Activated T-helper 1 cell treated with anti-CD3 and anti-CD28 coated beads, Interleukin-2, amount 50 U/mL, for 16 hours (primary cell): Measurements from ENCODE around the gene DAO.
"Not testable (repeated sequence)": the region's sequence is repeated elsewhere in the genome, so short reads cannot be mapped to it uniquely, and the experiment has no call there.

Source experiments
- DNase-seq, 2 donors: peaks; one replicate each; pipeline ENCODE4 v3.0.0-alpha.2; 2020; ENCODE audit warnings: low read depth in 1 of 2, low spot score in 1 of 2

Gene DAO

GRCh38 chr12:108879615-108880254 lies at the start of gene DAO:
Gene DAO, plus strand, starts transcription at chr12:108880092. Its CDS starts 4,915 bp downstream, at chr12:108885007.
- no peak for DNase-seq

GRCh38 chr12:108831309-108831991 lies 48.4 kb upstream of the DAO start:
- no peak for DNase-seq

GRCh38 chr12:108832208-108832607 lies 47.7 kb upstream of the DAO start:
- DNase-seq: no peak

- no peak for DNase-seq
Observed at GRCh38 chr12:108832730-108833354, 47.0 kb upstream of the DAO start.

DNA sequence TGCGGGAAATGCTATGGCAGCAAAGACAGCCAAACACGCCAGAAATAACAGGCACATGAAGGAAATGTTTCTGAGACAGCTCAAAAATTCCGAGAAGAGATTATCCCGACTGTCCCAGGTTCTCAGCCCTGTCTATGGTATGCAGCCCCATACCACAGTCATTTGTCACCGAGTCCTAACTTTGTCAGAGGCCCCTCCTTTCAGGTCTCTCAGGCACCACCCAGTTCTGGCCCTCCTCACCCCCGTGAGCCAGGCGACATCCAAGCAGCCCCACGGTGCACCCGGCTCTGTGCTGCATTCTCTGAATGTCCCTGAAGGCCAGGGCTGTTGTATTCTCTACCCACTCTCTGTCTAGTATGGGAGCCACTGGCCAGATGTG lies 46.5 kb upstream of the DAO start:
- no peak for DNase-seq

- DNase-seq: no peak
Observed at GRCh38 chr12:108833757-108834472, 46.0 kb upstream of the DAO start.

- no peak for DNase-seq
Observed at GRCh38 chr12:108835860-108836634, 43.8 kb upstream of the DAO start.

DNA sequence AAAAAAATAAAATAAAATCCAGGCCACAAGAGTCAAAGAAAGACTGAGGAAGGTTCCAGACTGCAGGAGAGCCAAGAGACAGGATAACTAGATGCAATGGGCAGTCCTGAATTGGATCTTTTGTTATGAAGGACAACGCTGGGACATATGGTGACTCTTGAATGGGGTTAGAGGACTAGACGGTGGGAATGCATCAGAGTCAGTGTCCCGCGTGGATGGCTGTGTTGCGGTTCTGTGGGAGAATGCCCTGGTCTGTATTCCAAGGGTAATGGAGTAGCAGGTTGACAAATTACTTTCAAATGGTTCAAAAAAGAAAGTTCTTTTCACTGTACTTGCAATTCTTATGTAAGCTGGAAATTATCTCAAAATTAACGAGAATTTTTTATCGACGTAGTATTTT lies 42.7 kb upstream of the DAO start:
- no peak for DNase-seq

GRCh38 chr12:108837680-108838079 lies 42.2 kb upstream of the DAO start:
- no peak for DNase-seq

GRCh38 chr12:108838194-108839017 lies 41.5 kb upstream of the DAO start:
- peak; percentile 38 to 41 for DNase-seq

GRCh38 chr12:108839018-108839889 lies 40.6 kb upstream of the DAO start:
- no peak for DNase-seq

DNA sequence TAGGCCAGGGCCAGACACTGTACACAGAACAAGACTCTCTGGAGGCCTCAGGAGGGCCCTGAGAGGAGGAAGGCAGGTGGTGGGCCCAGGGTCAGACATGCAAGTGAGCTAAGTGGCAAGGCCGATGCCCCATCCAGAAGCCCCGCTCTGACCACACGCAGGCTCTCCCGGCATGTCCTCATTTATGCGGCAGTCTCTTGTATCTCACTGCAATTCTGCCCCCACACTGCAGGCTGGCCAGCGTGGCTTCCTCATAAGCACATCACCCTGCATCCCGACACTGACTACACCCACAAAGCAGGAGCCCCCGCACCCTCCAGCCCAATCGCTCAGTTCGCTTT lies 40.0 kb upstream of the DAO start:
- DNase-seq: no peak

DNA sequence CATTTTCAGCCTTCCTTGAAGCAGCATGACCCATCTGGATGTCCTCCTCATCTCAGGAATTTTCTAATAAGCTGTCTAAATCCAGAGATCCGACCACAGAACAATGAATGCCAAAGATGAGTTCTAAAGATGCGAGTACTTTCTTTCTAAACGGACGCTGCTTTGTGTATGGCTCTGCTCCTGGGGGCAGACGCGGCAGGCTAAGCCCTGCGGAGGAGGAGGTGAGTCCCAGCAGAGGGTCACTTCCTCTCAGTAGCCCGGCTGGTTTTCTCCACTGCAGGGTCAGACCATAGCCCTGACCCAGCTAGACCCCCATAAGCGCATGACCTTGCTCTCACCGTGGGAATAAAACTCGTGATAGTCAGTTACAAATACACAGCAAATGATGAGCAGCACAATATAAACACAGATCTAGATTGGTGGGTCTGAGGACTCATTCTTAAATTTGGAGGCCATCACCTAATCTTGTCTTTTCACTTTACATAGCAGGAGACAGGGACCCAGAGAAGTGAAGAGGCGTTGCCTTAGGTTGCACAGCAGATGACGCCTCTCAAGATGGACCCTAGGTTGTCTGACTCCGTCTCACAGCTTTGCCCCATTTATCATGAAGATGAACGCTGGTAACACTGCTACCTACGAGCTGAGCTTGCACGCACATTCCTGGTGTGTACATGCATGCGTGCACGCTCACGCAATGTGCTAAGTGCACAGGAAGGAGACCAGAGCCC lies 39.1 kb upstream of the DAO start:
- no peak for DNase-seq

GRCh38 chr12:108841825-108842224 lies 38.1 kb upstream of the DAO start:
- DNase-seq: not testable (repeated sequence)

GRCh38 chr12:108842361-108842760 lies 37.5 kb upstream of the DAO start:
- DNase-seq: no peak

- DNase-seq: no peak
Observed at GRCh38 chr12:108843187-108843586, 36.7 kb upstream of the DAO start.

DNA sequence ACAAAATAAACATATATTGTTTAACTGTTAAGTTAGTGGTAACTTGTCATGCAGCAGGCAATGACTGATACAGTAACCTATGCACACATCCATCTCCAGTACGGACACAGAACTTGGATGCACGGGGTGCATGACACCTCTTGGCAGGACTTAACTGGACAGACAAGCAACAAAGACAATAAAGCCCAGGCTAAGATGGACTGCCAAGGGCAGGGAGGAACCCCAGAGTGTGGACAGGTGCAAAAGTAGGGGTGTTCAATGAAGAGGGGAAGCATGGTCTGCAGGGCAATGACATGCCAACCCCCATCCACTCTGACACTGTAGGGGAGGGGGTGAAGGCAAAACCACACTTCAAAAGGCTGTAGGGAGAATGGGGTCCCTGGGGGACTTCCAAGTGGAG lies 34.2 kb upstream of the DAO start:
- no peak for DNase-seq

DNA sequence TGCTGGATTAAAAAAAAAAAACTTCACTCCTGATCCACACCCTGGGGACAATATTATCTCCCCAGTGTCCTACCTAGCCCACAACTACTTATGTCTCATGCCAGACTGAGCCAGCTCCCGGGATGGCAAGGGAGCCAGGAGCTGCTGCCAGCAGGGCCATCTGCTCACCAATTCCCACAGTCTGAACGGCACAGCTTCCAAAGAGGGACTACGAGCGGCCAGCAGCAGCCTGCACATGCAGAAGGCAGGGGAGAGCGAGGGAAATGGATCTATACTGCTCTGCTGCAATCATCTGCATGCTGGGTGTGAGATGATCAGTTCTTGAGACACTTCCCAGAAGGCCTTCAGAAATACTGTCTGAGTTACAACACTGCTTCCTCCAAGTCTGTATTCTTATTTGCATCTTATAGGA lies 33.6 kb upstream of the DAO start:
- DNase-seq: no peak

DNA sequence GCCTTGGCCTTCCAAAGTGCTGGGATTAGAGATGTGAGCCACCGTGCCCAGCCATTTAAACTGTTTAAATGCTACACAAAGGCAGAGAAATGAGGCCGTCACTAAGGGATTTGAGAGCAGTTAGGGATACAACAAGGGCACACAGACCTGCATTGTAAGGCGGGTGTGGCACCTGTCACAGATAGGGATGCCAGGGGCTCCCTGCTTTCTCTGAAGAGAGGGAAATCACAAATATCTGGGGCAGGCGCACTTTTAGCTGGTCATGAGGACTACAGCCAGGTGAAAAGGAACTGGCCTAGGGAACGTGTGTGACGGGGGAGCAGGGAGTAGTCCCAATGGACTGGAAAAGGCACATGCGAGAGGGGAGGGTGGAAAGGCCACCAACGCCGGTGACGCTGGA lies 32.2 kb upstream of the DAO start:
- DNase-seq: no peak
